GM18499 (cell line): ENCODE measurements around the gene ZFAND5.
A peak's percentile ranks its signal among the peaks of the same experiment; 100 is the strongest.

Source experiments
- ATAC-seq: cut with Tn5 transposase; IDR thresholded peaks from one replicate; pipeline ENCODE4 v1.9.1; 2021; ENCODE audit warnings: moderate number of reproducible peaks; ENCODE audit not compliant: insufficient read depth, unreplicated experiment

ZFAND5 gene

DNA sequence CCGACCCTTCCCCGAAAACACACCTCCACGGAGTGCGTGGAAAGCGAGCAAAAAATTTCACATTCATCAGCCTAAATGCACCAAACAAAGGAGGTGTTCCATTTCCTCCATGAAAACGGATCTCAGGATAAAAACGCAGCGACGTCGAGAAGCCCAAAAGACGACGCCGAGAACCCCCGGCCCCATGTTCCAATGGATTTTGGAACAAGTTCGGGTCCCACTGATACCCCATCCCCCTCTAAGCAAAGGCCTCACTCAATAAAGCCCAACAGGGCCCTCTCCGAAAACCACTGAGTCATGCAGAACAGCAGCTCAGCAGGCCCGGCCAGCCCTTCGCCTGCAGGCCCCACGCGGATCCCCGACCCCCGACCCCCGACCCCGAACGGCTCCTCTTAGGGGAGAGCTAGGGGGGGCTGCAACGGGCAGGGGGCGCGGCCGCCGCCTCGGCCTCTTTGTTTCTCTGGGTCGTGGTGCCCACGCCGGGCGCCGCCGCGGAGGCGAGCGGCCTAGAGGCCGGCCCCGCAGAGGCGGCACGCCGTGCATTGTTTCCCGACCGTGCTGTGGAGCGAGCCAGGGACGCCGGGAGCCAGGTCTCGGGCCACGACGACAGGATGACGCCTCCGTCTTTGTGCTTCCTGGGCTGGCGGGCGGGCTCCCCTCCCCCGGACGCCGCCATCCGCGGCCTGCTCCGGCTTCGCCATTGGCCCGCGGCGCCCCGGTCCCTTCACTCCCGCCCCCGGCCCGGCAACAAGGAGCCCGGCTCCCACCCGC lies 915 bp downstream of the ZFAND5 start:
- no peak for ATAC-seq

DNA sequence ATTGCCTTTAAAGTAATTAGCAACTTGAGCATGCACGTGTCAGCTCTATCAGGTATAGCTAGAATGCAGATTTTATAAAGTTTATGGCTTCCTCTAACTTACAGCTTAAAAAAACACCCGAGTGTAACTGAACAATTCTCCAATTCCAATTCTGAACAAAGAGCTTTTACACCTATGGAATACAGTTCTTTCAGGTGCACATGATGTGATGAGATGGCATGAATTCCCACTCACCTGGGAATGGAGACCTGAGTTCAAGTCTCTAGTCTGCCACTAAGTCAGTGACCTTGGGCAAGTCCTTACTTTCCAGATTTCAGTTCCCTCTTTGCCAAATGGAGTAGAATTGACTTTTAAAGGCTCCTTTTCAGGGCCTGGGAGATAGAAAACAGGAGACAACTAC lies 1.8 kb downstream of the ZFAND5 start:
- ATAC-seq = no peak

DNA sequence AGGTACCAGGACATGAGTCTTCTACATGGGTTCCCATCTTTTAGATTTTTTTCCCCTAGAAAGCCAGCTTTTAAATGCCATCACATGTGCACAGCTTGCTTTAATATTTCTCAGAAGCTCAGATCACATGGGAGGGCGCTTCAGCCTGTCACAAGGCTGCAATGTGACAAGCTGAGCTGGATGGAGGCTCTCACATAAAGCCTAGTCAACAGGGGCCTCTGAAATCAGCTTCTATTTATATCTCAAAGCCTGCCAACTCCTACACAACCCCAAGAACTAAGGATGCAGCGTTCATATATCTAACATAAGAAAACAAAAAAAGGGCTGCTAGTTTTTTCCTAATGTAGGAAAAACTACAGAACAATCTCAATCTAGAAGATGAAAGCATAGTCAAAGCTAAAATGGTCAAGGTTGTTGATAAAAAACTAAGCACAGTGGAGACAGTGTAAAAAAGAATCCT lies 2.3 kb downstream of the ZFAND5 start:
- peak; percentile 42 for ATAC-seq

- ATAC-seq = no peak
Measured at GRCh38 chr9:72362118-72362531, 2.9 kb downstream of the ZFAND5 start.

- ATAC-seq = no peak
Measured at GRCh38 chr9:72361217-72361616, 3.8 kb downstream of the ZFAND5 start.

DNA sequence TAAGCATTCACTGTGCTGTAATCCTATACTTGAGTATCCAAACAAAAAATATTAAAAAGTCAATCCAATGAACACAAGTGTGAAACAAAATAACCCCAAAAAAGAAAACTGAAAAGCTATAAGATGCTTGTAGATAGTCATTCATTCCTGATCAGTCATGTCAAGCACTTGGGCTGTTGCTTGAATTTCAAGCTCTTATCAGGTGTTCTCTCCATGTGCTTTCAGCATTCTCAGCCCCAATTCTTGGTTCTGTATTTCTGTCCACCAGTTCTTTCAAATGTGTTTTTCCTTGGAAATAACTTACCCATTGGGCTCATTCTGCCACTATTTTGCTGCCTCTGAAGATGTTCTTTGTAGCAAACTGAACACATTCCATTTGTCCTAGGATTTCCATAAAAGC lies 4.7 kb downstream of the ZFAND5 start:
- no peak for ATAC-seq

- ATAC-seq = no peak
Measured at GRCh38 chr9:72356041-72356582, 8.9 kb downstream of the ZFAND5 start.

- no peak for ATAC-seq
Measured at GRCh38 chr9:72355153-72355552, 9.9 kb downstream of the ZFAND5 start.

- ATAC-seq = no peak
Measured at GRCh38 chr9:72354704-72355103, 10.3 kb downstream of the ZFAND5 start.

DNA sequence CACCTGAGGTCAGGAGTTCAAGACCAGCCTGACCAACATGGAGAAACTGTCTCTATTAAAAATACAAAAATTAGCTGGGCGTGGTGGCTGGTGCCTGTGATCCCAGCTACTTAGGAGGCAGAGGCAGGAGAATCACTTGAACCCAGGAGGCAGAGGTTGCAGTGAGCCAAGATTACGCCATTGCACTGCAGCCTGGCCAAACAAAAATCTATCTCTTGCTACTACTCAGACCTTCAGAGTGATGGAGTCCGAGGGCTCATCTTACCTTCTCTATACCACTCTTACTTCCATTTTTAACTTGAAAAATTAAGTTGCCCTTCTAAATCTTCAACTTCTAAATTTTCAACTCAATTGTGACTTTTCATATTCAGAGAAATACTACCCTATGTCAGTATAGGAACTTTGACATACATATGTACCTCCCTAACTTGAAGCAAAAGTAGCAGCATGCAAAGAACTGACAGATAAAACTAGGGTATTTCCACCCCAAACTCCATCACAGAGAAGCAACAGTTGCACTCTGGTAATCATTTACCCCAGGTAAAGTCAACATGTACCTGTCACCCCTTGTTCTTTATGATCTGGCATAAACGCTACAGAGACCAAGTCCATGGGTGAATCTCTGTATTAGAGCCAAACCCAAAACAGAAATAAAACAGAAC lies 11.4 kb downstream of the ZFAND5 start:
- ATAC-seq = no peak

DNA sequence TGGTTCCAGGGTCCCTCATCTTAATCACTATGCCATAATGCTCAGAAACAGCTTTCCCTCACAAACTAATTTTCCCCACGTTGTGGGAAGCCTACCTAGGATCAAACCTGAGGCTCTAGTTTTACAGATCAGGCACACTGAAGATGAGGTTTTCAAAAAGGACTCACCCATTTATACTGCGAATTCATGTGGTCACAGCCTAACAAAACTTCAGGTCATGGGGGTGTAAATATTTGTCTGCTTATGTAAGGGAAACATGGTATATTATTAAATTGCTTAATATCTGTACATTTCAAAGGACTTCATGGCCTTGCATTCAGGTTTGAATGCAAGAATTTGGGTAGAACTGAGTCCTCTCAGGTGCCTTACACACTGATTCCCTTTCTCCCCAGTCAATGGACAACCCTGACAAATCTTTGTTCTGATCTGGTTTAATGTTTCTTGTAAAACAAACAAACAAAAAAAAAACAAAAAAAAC lies 12.1 kb downstream of the ZFAND5 start:
- no peak for ATAC-seq

DNA sequence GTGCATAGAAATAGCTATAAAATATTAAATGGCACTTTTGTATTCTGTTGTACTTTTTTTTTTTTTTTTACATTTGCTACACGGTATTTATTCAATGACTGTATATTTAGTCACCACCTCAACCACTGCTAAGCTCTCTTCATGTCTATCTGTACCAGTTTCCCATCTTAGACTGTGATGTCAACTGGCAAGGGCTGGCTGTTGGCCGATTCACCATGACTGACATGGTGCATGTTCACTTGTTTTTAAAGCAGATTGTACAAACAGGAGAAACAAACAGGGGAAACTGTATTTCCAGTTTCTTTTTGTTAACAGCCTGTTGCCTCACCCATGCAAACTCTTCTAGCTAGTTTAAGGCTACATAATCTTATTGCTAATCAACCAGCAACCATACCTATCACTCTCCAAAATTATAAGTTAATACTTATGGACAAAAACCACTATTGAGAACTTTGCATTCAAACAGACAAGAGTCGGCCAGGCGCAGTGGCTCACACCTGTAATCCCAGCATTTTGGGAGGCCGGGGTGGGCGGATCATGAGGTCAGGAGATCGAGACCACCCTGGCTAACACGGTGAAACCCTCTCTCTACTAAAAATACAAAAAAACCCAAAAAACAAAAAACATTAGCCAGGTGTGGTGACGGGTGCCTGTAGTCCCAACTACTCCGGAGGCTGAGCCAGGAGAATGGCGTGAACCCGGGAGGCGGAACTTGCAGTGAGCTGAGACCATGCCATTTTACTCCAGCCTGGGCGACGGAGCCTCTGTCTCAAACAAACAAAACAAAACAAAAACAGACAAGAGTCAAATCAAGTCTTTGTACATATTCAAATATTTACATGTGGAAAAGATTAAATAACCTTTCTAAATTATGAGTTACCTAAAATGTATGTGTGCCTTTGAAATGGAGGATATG lies 13.2 kb downstream of the ZFAND5 start:
- ATAC-seq = no peak

- no peak for ATAC-seq
Measured at GRCh38 chr9:72349911-72350310, 15.1 kb downstream of the ZFAND5 start.

DNA sequence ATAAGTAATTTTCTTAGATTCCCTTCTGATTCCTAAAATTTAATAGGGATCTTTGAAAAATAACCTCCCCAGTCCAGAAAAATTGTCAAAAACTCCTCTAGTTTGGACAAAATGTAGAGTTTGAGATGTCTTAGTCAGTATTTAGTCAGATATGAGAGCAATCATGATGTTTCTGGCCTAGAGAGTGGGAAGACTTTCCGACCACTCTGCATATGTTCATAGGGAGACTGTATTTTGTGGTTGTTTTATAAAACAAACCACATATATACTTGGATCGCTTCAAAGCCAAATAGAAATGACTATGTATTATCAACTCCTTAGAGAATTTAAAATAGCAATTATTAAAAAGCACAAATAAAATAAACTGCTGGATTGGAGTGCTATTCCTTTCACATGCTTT lies 15.8 kb downstream of the ZFAND5 start:
- ATAC-seq = no peak

- ATAC-seq = no peak
Measured at GRCh38 chr9:72346333-72346732, 18.7 kb downstream of the ZFAND5 start.

DNA sequence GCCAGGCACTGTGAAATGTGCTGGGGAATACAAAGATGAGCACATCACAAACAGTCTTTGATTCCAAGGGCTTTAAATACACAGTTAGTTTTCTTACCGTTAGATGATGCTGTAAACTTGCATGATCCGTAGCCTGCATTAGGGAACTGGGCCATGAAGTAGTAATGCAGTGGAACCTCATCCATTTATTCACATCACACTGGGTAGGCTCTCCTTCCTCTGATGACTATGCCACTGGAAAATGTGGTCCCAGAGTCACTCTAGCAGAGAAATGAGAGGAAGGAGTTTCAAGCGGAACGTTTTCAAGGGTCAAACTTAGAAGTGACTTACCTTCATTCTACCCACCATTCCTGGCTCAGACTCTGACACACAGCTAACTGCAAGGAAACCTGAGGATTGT lies 26.4 kb downstream of the ZFAND5 start:
- no peak for ATAC-seq

DNA sequence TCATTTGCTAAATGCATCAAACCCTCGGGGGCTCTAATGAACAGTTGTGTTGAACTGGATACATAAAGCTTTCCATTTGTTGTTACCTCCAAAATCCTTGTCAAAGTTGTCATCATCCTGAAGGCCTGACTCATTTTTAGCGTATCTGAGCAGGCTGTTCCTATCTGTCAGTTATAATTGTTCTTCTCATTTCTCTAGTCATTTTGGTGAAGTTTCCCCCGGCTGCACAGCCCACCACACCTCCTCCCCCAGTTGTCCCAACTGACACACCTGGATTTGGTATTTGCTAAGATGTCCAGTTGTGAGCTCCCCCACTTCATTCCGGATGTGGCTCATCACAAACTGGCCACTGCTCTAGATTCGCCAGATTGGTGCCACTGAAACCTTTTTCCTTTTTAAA lies 27.7 kb downstream of the ZFAND5 start:
- ATAC-seq = no peak

GRCh38 chr9:72334658-72335337 lies 30.2 kb downstream of the ZFAND5 start:
- ATAC-seq = no peak

DNA sequence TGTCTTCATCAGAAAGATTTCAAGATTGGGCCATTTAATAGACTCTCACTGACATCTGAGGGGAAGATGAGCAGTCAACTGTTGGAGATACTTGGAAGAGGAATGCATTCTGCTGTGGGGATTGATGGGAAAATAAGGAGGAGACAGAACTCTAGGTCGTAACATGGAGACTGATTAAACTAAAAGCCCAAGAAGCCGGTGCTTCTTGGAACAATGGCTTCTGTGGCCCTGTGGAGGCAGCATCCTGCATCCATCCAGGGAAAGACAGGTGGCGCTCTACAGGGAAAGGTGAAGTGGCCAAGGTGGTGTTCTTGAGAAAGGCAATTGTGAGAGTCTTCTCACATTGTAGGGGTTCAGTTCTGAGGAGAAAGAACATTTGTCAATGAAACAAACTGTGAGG lies 31.3 kb downstream of the ZFAND5 start:
- no peak for ATAC-seq

DNA sequence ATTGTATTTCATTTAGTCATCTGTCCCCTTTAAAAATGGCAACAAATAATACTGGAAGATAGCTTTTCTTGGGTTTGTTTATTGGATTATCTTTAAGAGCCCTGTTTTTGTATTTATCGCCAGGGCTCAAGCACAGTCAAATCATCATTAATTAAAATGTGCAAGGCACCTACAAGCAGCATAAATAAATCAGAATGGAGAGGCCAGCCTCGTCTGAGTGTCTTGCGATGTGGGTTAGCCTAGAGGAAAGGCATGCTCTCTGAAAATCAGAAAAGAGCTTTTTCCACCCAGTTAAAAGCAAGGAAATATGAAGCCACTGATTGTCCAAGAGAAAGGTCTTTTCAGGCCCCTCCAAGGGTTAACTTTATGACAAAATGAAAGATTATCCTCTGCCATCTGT lies 31.8 kb downstream of the ZFAND5 start:
- no peak for ATAC-seq
